NCI-H1436 (cell line): ENCODE measurements around the gene AP2A2.

Experiments used
- DNase-seq: peaks from one replicate; lab custom pipeline; 2025; lab: John Stamatoyannopoulos, UW

The AP2A2 gene

GRCh38 chr11:1059759-1060158 lies 134.1 kb downstream of the AP2A2 start:
- no peak for DNase-seq

GRCh38 chr11:1060410-1060809 lies 134.7 kb downstream of the AP2A2 start:
- DNase-seq: no peak

- DNase-seq: no peak
These were observed 135.4 kb downstream of the AP2A2 start for GRCh38 chr11:1060852-1061616.
